Loucy (cell line): ENCODE results near the gene DNAJB4.

Experiments
- H2AFZ ChIP-seq: fragments of 200-600 bp; sonication (generic); 2 replicates; pipeline ENCODE4 v1.6.0; 2016; ENCODE audit warnings: antibody characterized with exemption, mild to moderate bottlenecking, low read length, moderate library complexity
- H3F3A ChIP-seq: fragments of 200-600 bp; 2 replicates; pipeline ENCODE4 v1.6.0; 2016; ENCODE audit warnings: antibody characterized with exemption, low read depth, mild to moderate bottlenecking
- H3K27me3 ChIP-seq: fragments of 200-600 bp; sonication (generic); 2 replicates; pipeline ENCODE4 v1.6.1; 2014; ENCODE audit warnings: low read length, mild to moderate bottlenecking; ENCODE audit not compliant: insufficient read depth, poor library complexity, severe bottlenecking
- H3K36me3 ChIP-seq: fragments of 200-600 bp; sonication (generic); 2 replicates; pipeline ENCODE4 v1.6.1; 2016; ENCODE audit warnings: low read length; ENCODE audit not compliant: insufficient read depth
- H3K4me1 ChIP-seq: fragments of 200-600 bp; sonication (generic); 2 replicates; pipeline ENCODE4 v1.5.1; 2014; ENCODE audit warnings: low read length, mild to moderate bottlenecking; ENCODE audit not compliant: insufficient read depth, poor library complexity, severe bottlenecking
- H3K4me2 ChIP-seq: fragments of 200-600 bp; sonication (generic); 2 replicates; pipeline ENCODE4 v1.6.0; 2014; ENCODE audit warnings: antibody characterized with exemption, low read length, low read depth, mild to moderate bottlenecking; ENCODE audit not compliant: poor library complexity, severe bottlenecking
- H3K4me3 ChIP-seq: fragments of 200-600 bp; sonication (generic); 2 replicates; pipeline ENCODE4 v1.5.1; 2014; ENCODE audit warnings: low read length, mild to moderate bottlenecking, mixed read lengths; ENCODE audit not compliant: poor library complexity, severe bottlenecking
- H3K79me2 ChIP-seq: fragments of 200-600 bp; sonication (generic); 2 replicates; pipeline ENCODE4 v1.6.1; 2014; ENCODE audit warnings: low read length; ENCODE audit not compliant: insufficient read depth
- H3K9ac ChIP-seq: fragments of 200-600 bp; sonication (generic); 2 replicates; pipeline ENCODE4 v1.6.0; 2014; ENCODE audit warnings: mild to moderate bottlenecking, low read depth, low read length, moderate library complexity; ENCODE audit not compliant: poor library complexity, severe bottlenecking
- H3K9me2 ChIP-seq: fragments of 200-600 bp; sonication (generic); replicated peaks from 2 replicates; pipeline ENCODE4 v1.6.1; 2016; ENCODE audit warnings: low read depth, low read length, mixed read lengths
- H3K9me3 ChIP-seq: fragments of 200-600 bp; sonication (generic); 2 replicates; pipeline ENCODE4 v1.6.1; 2014; ENCODE audit warnings: mild to moderate bottlenecking, antibody characterized with exemption, low read length, low read depth; ENCODE audit not compliant: insufficient read depth
- H4K20me1 ChIP-seq: fragments of 200-600 bp; sonication (generic); 2 replicates; pipeline ENCODE4 v1.6.0; 2014; ENCODE audit warnings: antibody characterized with exemption, low read length, mild to moderate bottlenecking; ENCODE audit not compliant: insufficient read depth, poor library complexity, severe bottlenecking
- EZH2phosphoT487 ChIP-seq: fragments of 200-600 bp; IDR thresholded peaks from 2 replicates; pipeline ENCODE4 v1.6.1; 2018; ENCODE audit warnings: antibody characterized with exemption, mild to moderate bottlenecking, moderate library complexity, borderline replicate concordance
- TF ChIP-seq, protein P1 (sequence below): fragments of 200-600 bp; sonication (generic); conservative IDR thresholded peaks from 2 replicates; pipeline ENCODE4 v1.5.1; 2014; ENCODE audit warnings: mild to moderate bottlenecking, antibody characterized with exemption, low read length

DNAJB4 gene

DNA sequence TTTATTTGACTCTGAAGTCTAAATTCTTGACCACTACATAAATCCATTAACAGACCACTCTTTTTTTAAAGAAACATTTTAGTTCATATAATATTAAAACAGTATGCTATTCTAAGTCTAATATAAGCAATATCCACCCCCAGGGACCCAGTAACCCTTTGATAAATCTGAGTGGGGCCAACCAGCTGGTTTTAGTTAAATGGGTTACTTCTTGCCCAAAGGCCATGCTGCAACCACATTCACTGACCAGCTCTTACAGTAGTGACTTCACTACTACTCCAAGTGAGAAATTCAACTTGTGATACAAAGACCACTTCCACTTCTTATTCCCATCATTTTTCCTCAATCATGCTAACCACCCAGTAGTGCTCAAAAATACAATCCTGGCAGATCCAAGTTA, 46.3 kb upstream of the DNAJB4 start:
- peaks cover 40% of the 10 kb centered on the region for H3K79me2 ChIP-seq
- no peaks in the 10 kb centered on the region for H3F3A ChIP-seq
- H2AFZ ChIP-seq: no peak overlapping the region

DNA sequence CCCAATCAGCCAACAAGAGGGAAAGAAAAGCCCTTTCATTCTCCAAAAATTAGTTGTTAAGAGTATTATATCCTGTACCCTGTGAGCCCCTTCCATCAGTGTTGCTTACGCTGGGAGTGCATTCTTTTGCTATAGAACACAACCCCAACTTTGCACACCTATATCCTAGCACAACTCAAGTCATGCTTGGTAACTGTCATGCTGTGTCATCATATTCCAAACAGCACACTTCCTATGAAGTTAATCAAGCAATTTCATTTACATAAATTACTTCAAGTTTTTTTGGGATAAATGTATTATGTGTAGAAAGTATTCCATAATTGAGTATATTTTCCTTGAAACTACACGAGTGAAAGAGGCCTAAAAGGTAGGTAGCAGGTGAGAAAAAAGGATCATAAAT, 45.9 kb upstream of the DNAJB4 start:
- peaks cover 100% of the 10 kb centered on the region for H3K36me3 ChIP-seq
- no peaks in the 10 kb centered on the region for H3F3A ChIP-seq
- H3K79me2 ChIP-seq: peaks cover 38% of the 10 kb centered on the region

More for the DNA sequence above, 46.3 kb upstream of the DNAJB4 start:
- Histone ChIP-seq H3K27me3 (no peaks in the 10 kb centered on the region), H3K4me1 (no peaks in the 10 kb centered on the region), H3K9ac (no peak overlapping the region), H3K4me3 (no peak overlapping the region), H3K9me3 (no peaks in the 10 kb centered on the region), H3K36me3 (peaks cover 100% of the 10 kb centered on the region), H3K9me2 (no peaks in the 10 kb centered on the region), H3K4me2 (no peak overlapping the region), H4K20me1 (peaks cover 79% of the 10 kb centered on the region)
- TF ChIP-seq EZH2phosphoT487: no peak
- TF ChIP-seq, protein P1, sequence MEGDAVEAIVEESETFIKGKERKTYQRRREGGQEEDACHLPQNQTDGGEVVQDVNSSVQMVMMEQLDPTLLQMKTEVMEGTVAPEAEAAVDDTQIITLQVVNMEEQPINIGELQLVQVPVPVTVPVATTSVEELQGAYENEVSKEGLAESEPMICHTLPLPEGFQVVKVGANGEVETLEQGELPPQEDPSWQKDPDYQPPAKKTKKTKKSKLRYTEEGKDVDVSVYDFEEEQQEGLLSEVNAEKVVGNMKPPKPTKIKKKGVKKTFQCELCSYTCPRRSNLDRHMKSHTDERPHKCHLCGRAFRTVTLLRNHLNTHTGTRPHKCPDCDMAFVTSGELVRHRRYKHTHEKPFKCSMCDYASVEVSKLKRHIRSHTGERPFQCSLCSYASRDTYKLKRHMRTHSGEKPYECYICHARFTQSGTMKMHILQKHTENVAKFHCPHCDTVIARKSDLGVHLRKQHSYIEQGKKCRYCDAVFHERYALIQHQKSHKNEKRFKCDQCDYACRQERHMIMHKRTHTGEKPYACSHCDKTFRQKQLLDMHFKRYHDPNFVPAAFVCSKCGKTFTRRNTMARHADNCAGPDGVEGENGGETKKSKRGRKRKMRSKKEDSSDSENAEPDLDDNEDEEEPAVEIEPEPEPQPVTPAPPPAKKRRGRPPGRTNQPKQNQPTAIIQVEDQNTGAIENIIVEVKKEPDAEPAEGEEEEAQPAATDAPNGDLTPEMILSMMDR: no peak

DNA sequence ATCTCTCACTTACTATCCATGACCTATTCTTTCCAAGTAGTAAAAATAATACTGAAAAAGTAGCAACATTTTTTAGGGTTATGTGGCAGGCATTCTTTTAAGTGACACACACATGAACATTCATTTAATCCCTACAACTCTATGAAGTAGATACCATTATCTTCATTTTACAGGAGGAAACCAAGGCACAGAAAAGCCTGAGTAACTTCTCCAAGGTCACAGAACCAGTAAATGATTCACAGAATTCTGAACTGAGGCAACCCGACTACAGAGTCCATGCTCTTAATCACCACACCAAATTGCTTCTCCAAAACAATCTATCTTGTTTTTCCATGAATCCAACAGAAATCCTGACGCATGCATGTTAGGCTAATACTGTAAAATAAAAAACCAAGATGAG, 43.3 kb upstream of the DNAJB4 start:
- H3K9me3 ChIP-seq: no peaks in the 10 kb centered on the region
- no peaks in the 10 kb centered on the region for H3K9me2 ChIP-seq
- no peak overlapping the region for H3K4me2 ChIP-seq
- TF ChIP-seq EZH2phosphoT487: no peak
- TF ChIP-seq, protein P1: no peak
- no peaks in the 10 kb centered on the region for H3K27me3 ChIP-seq
- H2AFZ ChIP-seq: no peak overlapping the region
- H3K36me3 ChIP-seq: peaks cover 100% of the 10 kb centered on the region
- H3K4me3 ChIP-seq: no peak overlapping the region
- H3F3A ChIP-seq: no peaks in the 10 kb centered on the region
- H3K4me1 ChIP-seq: no peaks in the 10 kb centered on the region
- peaks cover 43% of the 10 kb centered on the region for H3K79me2 ChIP-seq
- H4K20me1 ChIP-seq: peaks cover 86% of the 10 kb centered on the region
- H3K9ac ChIP-seq: no peak overlapping the region

More for the DNA sequence above, 45.9 kb upstream of the DNAJB4 start:
- Histone ChIP-seq H4K20me1 (peaks cover 75% of the 10 kb centered on the region), H2AFZ (no peak overlapping the region), H3K9ac (no peak overlapping the region), H3K4me1 (no peaks in the 10 kb centered on the region), H3K4me3 (no peak overlapping the region), H3K4me2 (no peak overlapping the region), H3K9me3 (no peaks in the 10 kb centered on the region), H3K9me2 (no peaks in the 10 kb centered on the region), H3K27me3 (no peaks in the 10 kb centered on the region)
- TF ChIP-seq EZH2phosphoT487: no peak
- TF ChIP-seq, protein P1: no peak
